ENCODE results near the gene RANBP3L.

DNA sequence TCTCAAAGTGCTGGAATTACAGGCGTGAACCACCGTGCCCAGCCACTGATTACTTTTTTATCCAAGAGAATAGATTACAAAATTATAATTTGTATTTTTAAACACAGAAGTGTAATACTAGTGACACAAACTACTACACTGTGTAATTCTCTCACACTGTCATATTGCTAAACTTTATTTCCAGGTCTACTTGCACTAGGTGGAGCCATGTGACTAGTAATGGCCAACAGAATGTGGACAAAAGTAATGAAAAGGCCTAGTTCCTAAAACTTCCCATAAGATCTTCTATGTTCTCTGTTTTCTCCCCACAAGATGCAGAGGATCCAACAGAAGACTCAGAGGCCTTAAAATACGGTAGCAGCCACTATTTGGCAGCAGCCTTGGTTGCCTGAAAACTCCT, 87.3 kb downstream of the RANBP3L start:
- TF ChIP-seq, protein P1, sequence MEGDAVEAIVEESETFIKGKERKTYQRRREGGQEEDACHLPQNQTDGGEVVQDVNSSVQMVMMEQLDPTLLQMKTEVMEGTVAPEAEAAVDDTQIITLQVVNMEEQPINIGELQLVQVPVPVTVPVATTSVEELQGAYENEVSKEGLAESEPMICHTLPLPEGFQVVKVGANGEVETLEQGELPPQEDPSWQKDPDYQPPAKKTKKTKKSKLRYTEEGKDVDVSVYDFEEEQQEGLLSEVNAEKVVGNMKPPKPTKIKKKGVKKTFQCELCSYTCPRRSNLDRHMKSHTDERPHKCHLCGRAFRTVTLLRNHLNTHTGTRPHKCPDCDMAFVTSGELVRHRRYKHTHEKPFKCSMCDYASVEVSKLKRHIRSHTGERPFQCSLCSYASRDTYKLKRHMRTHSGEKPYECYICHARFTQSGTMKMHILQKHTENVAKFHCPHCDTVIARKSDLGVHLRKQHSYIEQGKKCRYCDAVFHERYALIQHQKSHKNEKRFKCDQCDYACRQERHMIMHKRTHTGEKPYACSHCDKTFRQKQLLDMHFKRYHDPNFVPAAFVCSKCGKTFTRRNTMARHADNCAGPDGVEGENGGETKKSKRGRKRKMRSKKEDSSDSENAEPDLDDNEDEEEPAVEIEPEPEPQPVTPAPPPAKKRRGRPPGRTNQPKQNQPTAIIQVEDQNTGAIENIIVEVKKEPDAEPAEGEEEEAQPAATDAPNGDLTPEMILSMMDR (conservative IDR thresholded peaks at IDR 0.05 in 1 of 2, IDR thresholded peaks at IDR 0.05 in 1 of 2; ENCODE audit: extremely low read depth in 1 of 2, insufficient read depth in 1 of 2, low read depth in 1 of 2, low read length in 2 of 2), result no peak
- no peak for TF ChIP-seq EZH2 (IDR thresholded peaks at IDR 0.05; ENCODE audit: borderline replicate concordance, low read length)
